M059J (cell line): ENCODE results near the gene LRP5. TPM values are rescaled to one million over a fixed set of nuclear protein-coding genes. Genes with fewer than 3 reads are reported as not detected.

ENCODE experiments used
- DNase-seq: peaks from one replicate; pipeline ENCODE4 v3.0.0-alpha.2; 2012; ENCODE audit warnings: low read depth
- total RNA-seq: library from RNA; depleted of rRNA; stranded (reverse); fragments of >200 nt; shearing (Covaris generic); gene quantifications from 2 replicates; pipeline ENCODE4 v1.2.3, GENCODE V29; 2014; rRNA removed

Gene LRP5
- total RNA-seq: 10.1 and 19.7 TPM in 2 replicates

- peak; percentile 29 for DNase-seq
Observed at GRCh38 chr11:68312117-68312779, at the start of gene LRP5. LRP5 (plus strand) TSS chr11:68312591; CDS start chr11:68312715, 124 bp downstream.

GRCh38 chr11:68263444-68264035, 48.9 kb upstream of the LRP5 start:
- DNase-seq: no peak

- no peak for DNase-seq
Observed at GRCh38 chr11:68264244-68264643, 48.1 kb upstream of the LRP5 start.

GRCh38 chr11:68264741-68265540, 47.5 kb upstream of the LRP5 start:
- DNase-seq: no peak

DNA sequence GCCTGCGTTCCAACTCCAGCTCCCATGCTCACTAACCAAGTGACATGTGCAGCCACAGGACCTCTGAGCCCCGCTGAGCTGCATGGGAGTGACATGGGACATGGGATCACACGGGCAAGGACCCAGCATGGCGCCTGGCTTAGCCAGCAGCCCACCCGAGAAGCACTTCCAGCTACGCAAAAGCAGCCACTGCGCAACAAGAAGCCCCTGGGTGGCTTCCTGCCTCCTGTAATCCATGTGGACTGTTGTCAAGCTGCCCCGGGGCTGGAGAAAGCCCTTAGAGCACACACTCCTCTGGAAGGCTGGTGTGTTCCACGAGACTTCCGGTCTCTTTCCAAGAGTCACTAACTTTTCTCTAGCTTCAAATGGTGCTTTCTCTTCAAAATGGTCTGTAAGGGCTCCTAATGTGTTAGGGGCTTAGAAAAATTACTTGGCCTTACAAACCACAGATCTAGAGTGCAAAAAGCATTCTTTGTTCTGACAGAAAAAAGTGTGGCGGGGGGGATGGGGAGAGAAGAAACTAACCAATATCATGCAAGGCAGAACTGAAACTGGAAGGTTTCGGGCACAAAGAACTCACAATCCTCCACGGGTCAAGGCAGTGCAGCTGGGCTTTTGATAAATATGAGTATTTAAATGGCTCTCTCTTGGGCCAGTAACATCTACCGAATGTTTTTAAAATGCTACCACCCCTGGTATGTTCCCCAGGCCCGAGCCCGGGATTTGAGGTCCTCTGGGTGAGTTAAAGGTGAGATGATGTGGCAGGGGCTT, 46.1 kb upstream of the LRP5 start:
- no peak for DNase-seq

DNA sequence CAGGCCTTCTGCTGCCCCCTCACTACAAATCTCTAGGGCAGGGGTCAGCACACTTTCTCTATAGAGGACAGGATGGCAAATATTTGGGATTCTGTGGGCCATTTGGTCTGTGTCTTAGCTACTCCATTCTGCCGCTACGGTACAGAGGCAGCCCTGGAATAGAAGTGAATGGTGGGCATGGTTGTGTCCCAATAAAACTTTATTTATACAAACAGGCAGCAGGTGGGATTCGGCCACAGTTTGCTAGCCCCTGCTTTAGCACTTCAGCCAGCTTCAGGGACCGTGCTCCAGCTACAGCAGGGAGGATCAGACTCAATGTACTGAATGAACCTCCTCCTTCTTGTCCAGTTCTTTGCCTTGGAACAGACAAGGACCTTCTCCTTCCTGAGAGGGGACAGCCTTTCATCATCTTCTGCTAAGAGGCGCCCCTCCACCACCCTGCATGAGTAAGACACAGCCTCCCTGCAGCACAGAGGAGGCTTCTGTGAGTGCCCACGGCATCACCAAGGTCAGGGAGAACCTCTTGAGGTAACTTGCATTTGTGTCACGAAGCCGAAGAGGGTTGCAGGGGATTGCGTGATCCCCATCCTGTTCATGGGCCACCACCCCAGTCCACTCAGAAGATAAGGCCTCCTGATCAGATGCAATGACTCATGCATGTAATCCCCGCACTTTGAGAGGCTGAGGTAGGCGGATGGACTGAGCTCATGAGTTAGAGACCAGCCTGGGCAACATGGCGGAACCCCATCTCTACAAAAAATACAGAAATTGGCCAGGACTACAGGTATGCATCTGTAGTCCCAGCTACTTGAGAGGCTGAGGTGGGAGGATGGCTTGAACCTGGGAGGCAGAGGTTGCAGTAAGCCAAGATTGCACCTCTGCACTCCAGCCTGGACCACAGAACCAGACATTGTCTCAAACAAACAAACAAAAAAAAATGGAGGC, 45.2 kb upstream of the LRP5 start:
- no peak for DNase-seq

DNA sequence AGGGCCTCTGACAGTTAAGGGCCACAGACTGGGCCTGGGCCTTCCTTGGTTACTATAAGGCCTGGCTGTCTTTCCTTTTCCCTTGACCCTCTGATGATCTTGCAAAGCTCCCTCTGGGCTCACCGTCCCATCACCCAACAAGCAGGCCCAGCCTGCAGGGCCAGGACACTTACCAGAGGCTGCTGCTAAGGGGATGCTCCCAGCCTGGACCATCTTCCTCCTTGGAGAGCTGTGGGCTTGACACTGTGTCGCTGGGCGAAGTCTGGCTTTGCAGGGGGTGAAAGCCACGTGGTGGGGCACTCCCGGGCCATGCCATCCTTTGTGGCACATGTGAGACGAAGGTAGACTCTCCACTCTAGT, 44.5 kb upstream of the LRP5 start:
- no peak for DNase-seq

DNA sequence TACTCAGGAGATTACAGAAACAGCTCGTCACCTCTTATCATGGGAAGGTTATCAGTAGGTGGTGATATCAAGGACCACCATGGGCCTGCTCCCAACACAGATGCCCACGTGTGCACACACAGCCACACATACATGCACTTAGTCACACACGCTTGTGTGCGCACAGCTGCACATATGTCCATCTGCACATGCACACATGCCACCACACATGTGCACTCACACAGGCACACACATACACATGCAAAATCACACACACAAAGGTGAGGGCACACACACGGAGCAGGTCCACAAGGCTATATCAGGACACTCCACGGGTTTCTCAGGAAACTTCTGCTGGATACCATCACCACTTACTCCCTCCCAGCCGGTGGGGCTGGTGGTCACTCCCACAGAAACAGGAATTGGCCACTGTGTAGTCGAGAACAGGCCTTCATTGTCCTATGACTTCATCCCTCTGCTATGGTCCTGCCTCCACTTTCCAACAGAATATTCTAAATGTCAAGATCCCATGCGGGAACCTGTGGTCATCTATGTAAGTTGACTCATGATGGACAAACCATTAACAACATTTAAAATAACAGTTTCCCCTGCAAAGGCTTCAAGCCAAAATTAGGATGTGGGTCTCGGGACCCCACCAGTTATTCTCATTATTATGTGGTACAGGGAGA, 42.8 kb upstream of the LRP5 start:
- DNase-seq: peak; percentile 80

DNA sequence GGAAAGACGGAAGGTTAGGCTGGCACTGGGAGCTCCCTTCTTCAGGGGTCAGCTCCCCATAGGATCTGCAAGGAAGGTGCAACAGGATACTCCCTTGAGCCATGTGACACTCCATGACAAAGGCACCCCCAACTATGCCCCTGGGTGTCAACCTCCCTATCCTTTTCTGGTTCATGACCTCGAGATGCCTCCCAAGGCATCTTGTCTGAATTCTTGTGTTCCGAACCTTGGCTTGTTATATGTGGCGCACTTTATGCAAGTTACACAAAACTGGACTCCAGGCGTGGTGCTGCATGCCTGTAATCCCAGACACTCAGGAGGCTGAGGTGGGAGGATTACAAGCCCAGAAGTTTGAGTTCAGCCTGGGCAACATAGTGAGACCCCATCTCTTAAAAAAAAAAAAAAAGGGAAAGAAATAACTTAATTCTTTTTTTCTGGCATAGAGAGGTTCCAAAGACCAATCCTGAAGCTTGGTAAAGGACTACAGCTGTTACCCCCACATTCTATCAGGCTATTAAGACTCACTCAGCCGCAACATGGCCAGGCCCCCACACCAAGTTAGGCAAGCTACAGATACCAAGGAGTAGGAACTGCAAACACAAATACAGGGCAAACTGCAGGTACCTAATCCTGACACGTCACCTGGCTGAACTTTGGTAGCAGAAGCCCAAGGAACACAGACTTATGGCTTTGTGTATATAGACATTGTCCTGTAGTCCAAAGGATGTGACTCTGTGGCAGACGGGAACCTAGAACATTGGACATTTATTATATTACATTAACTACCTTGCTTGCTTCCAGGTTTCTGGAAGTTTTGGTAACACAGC, 42.0 kb upstream of the LRP5 start:
- peak; percentile 8 for DNase-seq

- peak; percentile 81 for DNase-seq
Observed at GRCh38 chr11:68271023-68271780, 41.2 kb upstream of the LRP5 start.

- DNase-seq: peak; percentile 91
Observed at GRCh38 chr11:68271781-68272608, 40.4 kb upstream of the LRP5 start, which contains the start of gene C11orf24. C11orf24 (minus strand) TSS chr11:68271973; CDS start chr11:68263767, 8,206 bp downstream.

DNA sequence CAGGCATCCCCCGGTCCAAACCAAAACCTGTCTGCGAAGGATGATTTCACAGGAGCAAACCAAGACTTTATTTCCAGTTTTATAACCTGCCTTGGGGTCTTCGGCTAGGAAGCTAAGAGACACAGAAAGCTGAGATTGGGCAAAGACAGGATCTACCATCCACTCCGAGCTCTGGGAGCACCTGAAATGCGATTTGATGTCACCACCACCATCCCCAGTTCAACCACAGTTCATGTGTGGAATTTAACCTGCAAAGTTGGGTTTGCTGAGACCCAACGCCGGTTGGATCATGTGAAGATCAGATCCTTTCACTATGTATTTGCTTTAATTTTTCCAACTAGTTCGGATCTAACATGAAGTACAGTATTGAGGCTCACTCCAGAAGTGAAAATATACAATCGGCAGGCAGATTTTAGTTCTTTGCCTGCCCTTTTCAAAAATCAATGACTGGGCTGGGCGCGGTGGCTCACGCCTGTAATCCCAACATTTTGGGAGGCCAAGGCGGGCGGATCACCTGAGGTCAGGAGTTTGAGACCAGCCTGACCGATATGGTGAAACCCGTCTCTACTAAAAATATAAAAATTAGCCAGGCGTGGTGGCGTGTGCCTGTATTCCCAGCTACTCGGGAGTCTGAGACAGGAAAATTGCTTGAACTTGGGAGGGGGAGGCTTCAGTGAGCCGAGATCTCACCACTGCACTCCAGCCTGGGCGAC, 39.2 kb upstream of the LRP5 start:
- no peak for DNase-seq

DNA sequence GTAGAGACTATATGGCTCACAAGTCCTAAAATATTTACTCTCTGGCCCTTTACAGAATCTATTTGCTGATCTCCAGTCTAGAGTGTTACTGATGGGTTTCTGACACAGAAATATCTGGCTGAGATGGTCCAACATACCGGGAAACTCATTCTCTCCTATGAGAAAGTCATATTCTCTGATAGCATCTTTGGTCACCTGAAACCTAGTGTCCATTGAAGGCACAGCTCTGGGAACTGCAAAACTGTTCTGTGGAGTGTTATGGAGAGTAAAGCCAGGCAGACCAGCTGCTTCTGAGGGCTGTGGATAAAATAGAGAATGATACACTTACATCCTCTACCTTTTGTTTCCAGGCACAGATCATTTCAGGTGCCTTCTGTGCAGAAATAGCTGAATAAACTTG, 38.1 kb upstream of the LRP5 start:
- DNase-seq: no peak

GRCh38 chr11:68275721-68276507, 36.5 kb upstream of the LRP5 start:
- DNase-seq: no peak

- DNase-seq: no peak
Observed at GRCh38 chr11:68276861-68277260, 35.5 kb upstream of the LRP5 start.

DNA sequence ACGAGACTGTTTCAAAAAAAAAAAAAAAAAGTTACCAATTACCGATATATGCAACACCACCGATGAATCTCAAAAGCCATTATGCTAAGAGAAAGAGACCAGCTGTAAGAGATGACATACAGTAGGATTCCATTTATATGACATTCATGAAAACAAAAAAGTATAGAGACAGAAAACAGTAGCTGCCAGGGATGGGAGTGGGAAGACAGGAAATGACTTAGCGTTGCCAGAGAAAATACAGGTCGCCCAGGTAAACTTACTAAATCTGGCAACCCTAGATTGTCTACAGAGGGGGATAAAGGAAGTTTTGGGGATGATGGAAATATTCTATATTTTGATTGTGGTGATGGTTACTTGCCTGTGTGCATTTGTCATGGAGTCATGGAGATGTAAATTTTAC, 32.7 kb upstream of the LRP5 start:
- DNase-seq: no peak
